Tibial nerve (tissue), 4 donors: ENCODE results near the gene PIK3C2A. TPM values are rescaled to one million over a fixed set of nuclear protein-coding genes. Genes with fewer than 3 reads are reported as not detected.

ENCODE experiments used
- DNase-seq, 2 donors: peaks; one replicate each; pipeline ENCODE4 v3.0.0-alpha.2; 2019; ENCODE audit warnings: low spot score in 2 of 2
- H3K27ac ChIP-seq, 4 donors: fragments of 200-600 bp; sonication (generic) in 3 of 4; one replicate each; pipeline ENCODE4 v1.5.1; 2017 to 2019; ENCODE audit warnings: mild to moderate bottlenecking in 1 of 4
- H3K27me3 ChIP-seq, 2 donors: fragments of 200-600 bp; sonication (generic) in 1 of 2; one replicate each; pipeline versions ENCODE4 v1.5.1 to v1.6.0; 2017 to 2019
- H3K36me3 ChIP-seq, 3 donors: fragments of 200-600 bp; sonication (generic); one replicate each; pipeline ENCODE4 v1.5.1; 2018 to 2019
- H3K4me1 ChIP-seq, 4 donors: fragments of 200-600 bp; sonication (generic) in 3 of 4; one replicate each; pipeline ENCODE4 v1.5.1; 2017 to 2019
- H3K4me3 ChIP-seq, 4 donors: fragments of 200-600 bp; sonication (generic) in 3 of 4; one replicate each; pipeline ENCODE4 v1.5.1; 2017 to 2019; ENCODE audit warnings: mild to moderate bottlenecking in 1 of 4, moderate library complexity in 1 of 4
- H3K9me3 ChIP-seq, 4 donors: fragments of 200-600 bp; sonication (generic) in 3 of 4; one replicate each; pipeline ENCODE4 v1.5.1; 2017 to 2019
- EP300 ChIP-seq, 2 donors: sonication (generic); formaldehyde crosslinking; IDR thresholded peaks; one replicate each; pipeline ENCODE4 v1.6.1; 2017; ENCODE audit warnings: antibody characterized with exemption in 2 of 2, mild to moderate bottlenecking in 1 of 2
- POLR2A ChIP-seq, 2 donors: fragments of 450-650 bp; IDR thresholded peaks; one replicate each; pipeline ENCODE4 v1.6.1; 2017; ENCODE audit warnings: antibody characterized with exemption in 2 of 2, mild to moderate bottlenecking in 2 of 2, moderate library complexity in 2 of 2
- WGBS, 2 donors: methylation state at CpG; one replicate each; pipeline ENCODE4 v1.1.5; 2018; 5-methylcytosine and 5-hydroxymethylcytosine counted together
- total RNA-seq, 4 donors: library from RNA; depleted of rRNA; stranded (reverse); fragments of >200 nt; gene quantifications; one replicate each; pipeline ENCODE4 v1.1.0, GENCODE V29; 2016
- TF ChIP-seq, protein P1 (sequence below), 5 experiments: fragments of 200-600 bp in 3 of 5; fragments of 450-650 bp in 2 of 5; sonication (generic) in 3 of 5; IDR thresholded peaks; one replicate each; pipeline ENCODE4 v1.5.1; 2016 to 2019; ENCODE audit warnings: antibody characterized with exemption in 5 of 5, mild to moderate bottlenecking in 3 of 5, moderate library complexity in 2 of 5

Gene PIK3C2A
- total RNA-seq, 4 donors from 2014 or later, result 60.9 to 105 (median 63.2) TPM

DNA sequence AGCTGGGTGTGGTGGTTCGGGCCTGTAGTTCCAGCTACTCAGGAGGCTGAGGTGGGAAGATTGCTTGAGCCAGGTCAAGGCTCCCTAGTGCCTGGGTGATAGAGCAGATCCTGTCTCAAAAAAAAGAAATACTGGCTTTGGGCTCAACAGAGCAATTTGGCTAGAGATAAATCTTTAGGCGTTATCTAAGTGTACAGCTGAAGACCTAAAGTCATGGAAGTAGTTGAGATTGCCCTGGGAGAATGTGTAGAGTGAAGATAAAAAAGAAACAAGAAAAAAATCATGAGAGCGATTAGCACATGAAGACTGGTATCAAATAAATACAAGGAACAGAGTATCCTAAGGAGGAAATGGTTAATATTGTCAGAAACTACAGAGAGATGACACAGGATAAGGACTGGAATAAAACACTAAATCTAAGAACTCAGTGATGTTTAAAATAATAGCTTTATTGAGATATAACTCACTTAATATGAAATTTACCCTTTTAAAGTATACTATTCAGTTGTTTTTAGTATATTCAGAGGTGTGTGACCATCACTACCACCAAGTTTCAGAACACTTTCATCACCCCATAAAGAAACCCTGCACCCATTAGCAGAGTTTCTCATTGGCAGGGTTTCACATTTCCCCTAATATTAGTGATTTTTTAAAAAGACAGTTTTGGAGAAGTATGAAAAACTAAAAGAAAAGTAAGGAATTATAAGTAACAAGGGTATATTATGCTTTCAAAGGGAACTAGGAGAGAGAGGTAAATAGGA is 20.7 kb downstream of the PIK3C2A start:
- Histone ChIP-seq H3K4me3 (no peak overlapping the region), H3K27ac (no peak overlapping the region), H3K36me3 (peaks cover 0 to 20% (median 0%) of the 10 kb centered on the region in 3 donors), H3K4me1 (no peaks in the 10 kb centered on the region), H3K9me3 (no peaks in the 10 kb centered on the region), H3K27me3 (no peaks in the 10 kb centered on the region)
- WGBS, 2 donors, result 88 to 91% methylated on average over 3 of the region's 3 CpGs
- no peak for TF ChIP-seq EP300 (IDR thresholded peaks at IDR 0.05)
- DNase-seq, result no peak

DNA sequence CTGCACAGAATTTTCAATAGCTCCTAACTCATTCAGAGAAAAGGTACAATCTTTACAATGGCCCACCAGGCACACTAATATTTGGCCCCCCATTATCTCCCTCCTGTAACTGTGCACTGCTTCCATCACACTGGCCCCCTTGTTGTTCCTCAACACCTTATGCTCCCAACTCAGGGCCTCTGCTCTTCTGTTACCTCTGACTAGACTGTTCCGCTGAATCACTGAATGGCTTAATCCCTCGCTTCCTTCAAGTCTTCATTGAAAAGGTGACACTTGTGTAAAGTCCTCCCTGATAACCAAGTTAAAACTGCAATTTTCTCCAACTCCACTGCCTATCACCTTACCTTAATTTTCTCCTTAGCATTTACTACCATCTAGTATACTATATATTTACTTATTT is 21.8 kb downstream of the PIK3C2A start:
- WGBS, 2 donors, result 97 to 100% methylated on average over 2 of the region's 2 CpGs

DNA sequence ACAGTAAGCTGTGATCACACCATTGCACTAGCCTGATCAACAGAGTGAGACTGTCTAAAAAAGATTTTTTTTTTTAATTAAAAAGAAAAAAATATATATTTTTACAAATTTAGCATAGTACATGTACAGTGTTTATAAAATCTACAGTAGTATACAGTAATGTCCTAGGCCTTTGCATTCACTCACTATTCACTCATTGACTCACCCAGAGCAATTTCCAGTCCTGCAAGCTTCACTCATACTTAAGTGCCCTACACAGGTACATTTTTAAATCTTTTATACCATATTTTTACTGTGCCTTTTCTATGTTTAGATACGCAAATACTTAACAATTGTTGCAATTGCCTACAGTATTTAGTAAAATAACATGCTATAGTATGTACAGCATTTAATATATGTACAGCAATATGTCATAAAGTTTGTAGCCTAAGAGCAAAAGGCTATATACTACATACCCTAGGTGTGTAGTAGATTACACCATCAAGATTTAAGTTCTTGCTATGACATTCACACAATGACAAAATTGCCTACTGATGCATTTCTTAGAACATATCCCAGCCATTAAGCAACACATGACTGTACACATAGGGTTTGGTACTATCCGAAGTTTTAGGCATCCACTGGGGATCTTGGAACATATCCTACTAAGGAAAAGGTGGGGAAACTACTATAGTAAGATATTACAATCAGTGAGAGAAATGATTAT is 22.8 kb downstream of the PIK3C2A start:
- no peaks in the 10 kb centered on the region for H3K27me3 ChIP-seq
- no peak overlapping the region for H3K4me3 ChIP-seq
- no peaks in the 10 kb centered on the region for H3K4me1 ChIP-seq
- WGBS, 2 donors, result 66 to 68% methylated on average over 2 of the region's 2 CpGs
- no peaks in the 10 kb centered on the region for H3K9me3 ChIP-seq
- no peak for DNase-seq
- no peak overlapping the region for H3K27ac ChIP-seq
- no peak for TF ChIP-seq EP300 (IDR thresholded peaks at IDR 0.05)
- TF ChIP-seq, protein P1, sequence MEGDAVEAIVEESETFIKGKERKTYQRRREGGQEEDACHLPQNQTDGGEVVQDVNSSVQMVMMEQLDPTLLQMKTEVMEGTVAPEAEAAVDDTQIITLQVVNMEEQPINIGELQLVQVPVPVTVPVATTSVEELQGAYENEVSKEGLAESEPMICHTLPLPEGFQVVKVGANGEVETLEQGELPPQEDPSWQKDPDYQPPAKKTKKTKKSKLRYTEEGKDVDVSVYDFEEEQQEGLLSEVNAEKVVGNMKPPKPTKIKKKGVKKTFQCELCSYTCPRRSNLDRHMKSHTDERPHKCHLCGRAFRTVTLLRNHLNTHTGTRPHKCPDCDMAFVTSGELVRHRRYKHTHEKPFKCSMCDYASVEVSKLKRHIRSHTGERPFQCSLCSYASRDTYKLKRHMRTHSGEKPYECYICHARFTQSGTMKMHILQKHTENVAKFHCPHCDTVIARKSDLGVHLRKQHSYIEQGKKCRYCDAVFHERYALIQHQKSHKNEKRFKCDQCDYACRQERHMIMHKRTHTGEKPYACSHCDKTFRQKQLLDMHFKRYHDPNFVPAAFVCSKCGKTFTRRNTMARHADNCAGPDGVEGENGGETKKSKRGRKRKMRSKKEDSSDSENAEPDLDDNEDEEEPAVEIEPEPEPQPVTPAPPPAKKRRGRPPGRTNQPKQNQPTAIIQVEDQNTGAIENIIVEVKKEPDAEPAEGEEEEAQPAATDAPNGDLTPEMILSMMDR (IDR thresholded peaks at IDR 0.05), result no peak
- no peak for TF ChIP-seq POLR2A (IDR thresholded peaks at IDR 0.05)
- H3K36me3 ChIP-seq, result peaks cover 0 to 4% (median 0%) of the 10 kb centered on the region in 3 donors

More for the DNA sequence above, 21.8 kb downstream of the PIK3C2A start:
- H3K36me3 ChIP-seq, result peaks cover 0 to 9% (median 0%) of the 10 kb centered on the region in 3 donors
- no peaks in the 10 kb centered on the region for H3K27me3 ChIP-seq
- no peaks in the 10 kb centered on the region for H3K4me1 ChIP-seq
- no peak for DNase-seq
- TF ChIP-seq EP300 (IDR thresholded peaks at IDR 0.05), result no peak
- TF ChIP-seq, protein P1 (IDR thresholded peaks at IDR 0.05), result no peak
- TF ChIP-seq POLR2A (IDR thresholded peaks at IDR 0.05), result no peak
- H3K4me3 ChIP-seq, result no peak overlapping the region
- H3K27ac ChIP-seq, result no peak overlapping the region
- no peaks in the 10 kb centered on the region for H3K9me3 ChIP-seq

DNA sequence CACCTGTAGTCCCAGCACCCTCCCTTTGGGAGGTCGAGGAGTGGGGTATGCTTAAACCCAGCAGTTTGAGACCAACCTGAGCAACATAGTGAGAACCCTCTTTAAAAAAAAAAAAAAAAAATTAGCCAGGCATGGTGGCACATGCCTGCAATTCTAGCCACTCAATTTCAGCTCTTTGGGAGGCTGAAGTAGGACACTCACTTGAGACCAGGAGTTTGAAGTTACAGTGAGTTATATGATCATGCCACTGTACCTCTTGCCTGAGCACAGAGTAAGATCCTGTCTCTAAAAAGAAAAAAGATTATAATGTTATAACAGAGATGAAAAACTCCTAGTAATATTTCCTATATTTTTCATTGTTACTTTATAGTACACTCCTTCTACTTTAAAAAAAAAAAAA is 23.9 kb downstream of the PIK3C2A start:
- TF ChIP-seq, protein P1 (IDR thresholded peaks at IDR 0.05), result no peak
- TF ChIP-seq EP300 (IDR thresholded peaks at IDR 0.05) (no peak), POLR2A (IDR thresholded peaks at IDR 0.05) (no peak)
- no peak overlapping the region for H3K27ac ChIP-seq
- H3K9me3 ChIP-seq, result no peaks in the 10 kb centered on the region
- 88 to 91% methylated on average over 1 of the region's 1 CpG for WGBS, 2 donors
- no peak for DNase-seq
- H3K4me3 ChIP-seq, result no peak overlapping the region
- peaks cover 0 to 4% (median 0%) of the 10 kb centered on the region in 3 donors for H3K36me3 ChIP-seq
- no peaks in the 10 kb centered on the region for H3K4me1 ChIP-seq
- H3K27me3 ChIP-seq, result no peaks in the 10 kb centered on the region

DNA sequence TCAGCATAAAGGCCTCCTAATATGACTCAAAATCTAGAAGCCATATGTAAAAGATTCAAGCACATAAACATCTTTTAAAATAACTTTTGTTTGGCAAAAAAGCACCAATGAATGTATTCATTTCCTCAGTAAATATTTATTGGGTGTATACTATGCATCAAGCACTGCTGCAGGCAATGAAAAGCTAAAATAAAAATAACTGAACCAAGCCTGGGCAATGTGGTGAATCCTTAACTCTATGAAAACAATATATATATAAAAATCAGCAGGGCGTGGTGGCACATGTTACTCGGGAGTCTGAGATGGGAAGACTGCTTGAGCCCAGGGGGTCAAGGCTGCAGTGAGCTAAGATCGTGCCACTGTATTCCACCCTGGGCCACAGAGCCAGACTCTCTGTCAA is 27.8 kb downstream of the PIK3C2A start:
- Histone ChIP-seq H3K4me1 (peaks cover 0 to 7% (median 0%) of the 10 kb centered on the region in 4 donors), H3K36me3 (peaks cover 0 to 4% (median 0%) of the 10 kb centered on the region in 3 donors), H3K4me3 (no peak overlapping the region), H3K9me3 (no peaks in the 10 kb centered on the region), H3K27ac (no peak overlapping the region), H3K27me3 (no peaks in the 10 kb centered on the region)
- no peak for DNase-seq
- TF ChIP-seq, protein P1 (IDR thresholded peaks at IDR 0.05), result no peak
- TF ChIP-seq EP300 (IDR thresholded peaks at IDR 0.05), result no peak
- no peak for TF ChIP-seq POLR2A (IDR thresholded peaks at IDR 0.05)
- 77 to 79% methylated on average over 3 of the region's 3 CpGs for WGBS, 2 donors
